Esophagus squamous epithelium (tissue), 5 donors: ENCODE results near the gene SRSF3. TPM values are rescaled to one million over a fixed set of nuclear protein-coding genes. Genes with fewer than 3 reads are reported as not detected.

Experiments used
- DNase-seq: peaks from one replicate; lab custom pipeline; 2025; lab: John Stamatoyannopoulos, UW
- H3K27ac ChIP-seq, 4 donors: fragments of 200-600 bp; sonication (generic); one replicate each; pipeline ENCODE4 v1.5.1; 2016 to 2019; ENCODE audit warnings: mild to moderate bottlenecking in 1 of 4
- H3K27me3 ChIP-seq, 4 donors: fragments of 200-600 bp; sonication (generic); 1 replicate in 3 of 4; 2 replicates in 1 of 4; pipeline versions ENCODE4 v1.5.1 to v1.6.0; 2017 to 2021; ENCODE audit warnings: antibody characterized with exemption in 1 of 4
- H3K36me3 ChIP-seq, 3 donors: fragments of 200-600 bp; sonication (generic); one replicate each; pipeline ENCODE4 v1.5.1; 2016 to 2019
- H3K4me1 ChIP-seq, 3 donors: fragments of 200-600 bp; sonication (generic); one replicate each; pipeline ENCODE4 v1.5.1; 2017 to 2019
- H3K4me3 ChIP-seq, 4 donors: fragments of 200-600 bp; sonication (generic); 1 replicate in 3 of 4; 2 replicates in 1 of 4; pipeline ENCODE4 v1.5.1; 2016 to 2019; ENCODE audit warnings: mild to moderate bottlenecking in 2 of 4, moderate library complexity in 1 of 4
- H3K9me3 ChIP-seq, 3 donors: fragments of 200-600 bp; sonication (generic); one replicate each; pipeline ENCODE4 v1.5.1; 2016 to 2019
- POLR2A ChIP-seq, 4 donors: fragments of 450-650 bp; IDR thresholded peaks; one replicate each; pipeline ENCODE4 v1.6.1; 2017; ENCODE audit warnings: antibody characterized with exemption in 4 of 4, mild to moderate bottlenecking in 4 of 4, moderate library complexity in 3 of 4
- WGBS, 2 donors: methylation state at CpG; one replicate each; pipeline ENCODE4 v1.1.5; 2018; 5-methylcytosine and 5-hydroxymethylcytosine counted together
- intact Hi-C: fragments of 100-400 bp; cut with DNase I; formaldehyde crosslinking; loops from one replicate; pipeline ENCODE4 v1.15.0; 2022
- total RNA-seq, 4 donors: library from RNA; depleted of rRNA; stranded (reverse); fragments of >200 nt; gene quantifications; one replicate each; pipeline ENCODE4 v1.1.0, GENCODE V29; 2016
- TF ChIP-seq, protein P1 (sequence below), 6 experiments: fragments of 450-650 bp in 4 of 6; fragments of 200-600 bp in 2 of 6; sonication (generic) in 2 of 6; IDR thresholded peaks; one replicate each; pipeline ENCODE4 v1.5.1; 2016 to 2019; ENCODE audit warnings: antibody characterized with exemption in 6 of 6, mild to moderate bottlenecking in 4 of 6, moderate library complexity in 4 of 6
- donor health status: DM: yes; HTN: yes; CAD: no.

Gene SRSF3
- total RNA-seq, 4 donors from 2014 or later, result 111 to 213 (median 185) TPM

- Histone ChIP-seq H3K4me1 (peaks cover 13 to 19% (median 19%) of the 10 kb centered on the region in 3 donors), H3K27ac (no peak overlapping the region), H3K4me3 (no peak overlapping the region), H3K27me3 (no peaks in the 10 kb centered on the region), H3K9me3 (no peaks in the 10 kb centered on the region), H3K36me3 (no peaks in the 10 kb centered on the region)
- DNase-seq, result no peak
- intact Hi-C loops, result no loop called here
- TF ChIP-seq, protein P1, sequence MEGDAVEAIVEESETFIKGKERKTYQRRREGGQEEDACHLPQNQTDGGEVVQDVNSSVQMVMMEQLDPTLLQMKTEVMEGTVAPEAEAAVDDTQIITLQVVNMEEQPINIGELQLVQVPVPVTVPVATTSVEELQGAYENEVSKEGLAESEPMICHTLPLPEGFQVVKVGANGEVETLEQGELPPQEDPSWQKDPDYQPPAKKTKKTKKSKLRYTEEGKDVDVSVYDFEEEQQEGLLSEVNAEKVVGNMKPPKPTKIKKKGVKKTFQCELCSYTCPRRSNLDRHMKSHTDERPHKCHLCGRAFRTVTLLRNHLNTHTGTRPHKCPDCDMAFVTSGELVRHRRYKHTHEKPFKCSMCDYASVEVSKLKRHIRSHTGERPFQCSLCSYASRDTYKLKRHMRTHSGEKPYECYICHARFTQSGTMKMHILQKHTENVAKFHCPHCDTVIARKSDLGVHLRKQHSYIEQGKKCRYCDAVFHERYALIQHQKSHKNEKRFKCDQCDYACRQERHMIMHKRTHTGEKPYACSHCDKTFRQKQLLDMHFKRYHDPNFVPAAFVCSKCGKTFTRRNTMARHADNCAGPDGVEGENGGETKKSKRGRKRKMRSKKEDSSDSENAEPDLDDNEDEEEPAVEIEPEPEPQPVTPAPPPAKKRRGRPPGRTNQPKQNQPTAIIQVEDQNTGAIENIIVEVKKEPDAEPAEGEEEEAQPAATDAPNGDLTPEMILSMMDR (IDR thresholded peaks at IDR 0.05), result no peak
- no peak for TF ChIP-seq POLR2A (IDR thresholded peaks at IDR 0.05)
- WGBS, 2 donors, result 91 to 92% methylated on average over 6 to 11 of the region's 11 CpGs
Observed at GRCh38 chr6:36639171-36639808, 45.1 kb downstream of the SRSF3 start.

DNA sequence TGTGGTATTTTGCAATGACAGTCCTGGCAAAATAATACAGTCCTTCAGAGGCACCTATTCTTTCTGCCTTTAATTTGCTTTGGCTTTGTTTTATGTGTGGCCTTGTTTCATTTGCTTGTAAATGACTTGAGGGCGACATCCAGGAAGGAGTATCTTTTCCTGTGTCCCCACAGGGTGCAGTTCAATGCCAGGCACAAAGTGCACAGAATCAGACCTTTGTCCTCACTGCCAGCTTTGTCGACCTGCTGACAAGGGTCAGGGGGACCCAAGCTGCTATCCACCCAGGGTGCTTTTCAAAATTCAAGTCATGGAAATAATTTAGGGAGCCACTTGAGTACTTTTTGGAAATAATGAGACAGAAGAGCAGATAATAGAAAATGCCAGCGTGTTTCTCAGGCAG lies 47.4 kb downstream of the SRSF3 start:
- intact Hi-C loops, result no loop called here
- no peak for TF ChIP-seq POLR2A (IDR thresholded peaks at IDR 0.05)
- TF ChIP-seq, protein P1 (IDR thresholded peaks at IDR 0.05), result no peak
- no peak for DNase-seq
- 73 to 83% methylated on average over 3 of the region's 3 CpGs for WGBS, 2 donors
- no peaks in the 10 kb centered on the region for H3K27me3 ChIP-seq
- no peaks in the 10 kb centered on the region for H3K9me3 ChIP-seq
- H3K4me1 ChIP-seq, result peaks cover 12 to 24% (median 20%) of the 10 kb centered on the region in 3 donors
- H3K27ac ChIP-seq, result no peak overlapping the region
- no peaks in the 10 kb centered on the region for H3K36me3 ChIP-seq
- H3K4me3 ChIP-seq, result no peak overlapping the region

DNA sequence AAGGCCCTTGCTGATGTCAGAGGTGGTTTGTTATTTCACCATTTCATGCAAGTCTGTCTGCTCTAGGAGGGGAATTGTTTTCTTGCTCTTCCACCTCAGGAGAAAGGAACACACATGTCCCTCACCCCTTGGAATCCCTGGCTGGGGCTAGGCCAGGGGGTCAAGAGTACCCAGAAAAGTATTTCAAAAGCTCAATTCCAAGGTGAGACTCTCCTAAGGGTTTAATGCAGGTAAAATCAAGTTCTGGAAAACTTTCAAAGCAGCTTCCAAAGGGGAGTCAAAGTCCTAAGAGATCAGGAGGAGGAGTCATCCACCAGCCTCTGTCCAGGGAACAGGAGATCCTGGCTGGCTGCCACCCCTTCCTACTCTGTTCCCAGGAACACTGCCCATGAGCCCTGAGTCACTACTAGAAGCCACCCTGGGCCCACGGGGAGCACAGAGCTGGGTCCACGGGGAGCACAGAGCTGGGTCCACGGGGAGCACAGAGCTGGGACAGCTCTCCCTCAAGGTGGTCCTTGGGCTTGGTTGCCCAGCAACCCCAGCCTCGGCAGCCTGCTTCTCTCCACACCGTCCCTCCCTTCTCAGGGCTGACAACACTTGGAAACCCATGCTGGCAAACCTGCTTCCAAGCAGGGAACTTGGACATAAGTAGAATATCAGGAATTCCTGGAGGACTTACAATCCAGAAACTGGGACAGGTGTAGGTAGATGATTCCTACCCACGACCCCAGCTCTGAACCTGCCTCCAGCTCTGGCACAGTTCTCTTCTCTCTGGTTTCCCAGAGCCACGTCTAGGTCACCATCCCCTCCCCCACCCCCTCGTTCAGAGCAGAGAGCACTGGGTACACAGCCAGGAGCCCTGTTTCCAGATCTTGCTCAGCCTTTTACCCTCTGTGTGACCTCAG lies 49.0 kb downstream of the SRSF3 start:
- H3K27ac ChIP-seq, result peak overlapping the region in 2 of 4 donors; percentile 23 to 39
- intact Hi-C loops, result no loop called here
- no peak overlapping the region for H3K4me3 ChIP-seq
- no peaks in the 10 kb centered on the region for H3K27me3 ChIP-seq
- peaks cover 12 to 24% (median 20%) of the 10 kb centered on the region in 3 donors for H3K4me1 ChIP-seq
- no peaks in the 10 kb centered on the region for H3K36me3 ChIP-seq
- 28 to 32% methylated on average over 3 to 5 of the region's 8 CpGs for WGBS, 2 donors
- no peak for TF ChIP-seq POLR2A (IDR thresholded peaks at IDR 0.05)
- TF ChIP-seq, protein P1 (IDR thresholded peaks at IDR 0.05), result no peak
- H3K9me3 ChIP-seq, result no peaks in the 10 kb centered on the region
- no peak for DNase-seq

- Histone ChIP-seq H3K4me3 (no peak overlapping the region), H3K27ac (no peak overlapping the region), H3K4me1 (peaks cover 12 to 24% (median 20%) of the 10 kb centered on the region in 3 donors), H3K36me3 (no peaks in the 10 kb centered on the region), H3K27me3 (no peaks in the 10 kb centered on the region), H3K9me3 (no peaks in the 10 kb centered on the region)
- 62 to 76% methylated on average over 1 to 4 of the region's 4 CpGs for WGBS, 2 donors
- TF ChIP-seq POLR2A (IDR thresholded peaks at IDR 0.05), result no peak
- TF ChIP-seq, protein P1 (IDR thresholded peaks at IDR 0.05), result no peak
- intact Hi-C loops, result no loop called here
- DNase-seq, result no peak
Observed at GRCh38 chr6:36643977-36644376, 49.8 kb downstream of the SRSF3 start.

DNA sequence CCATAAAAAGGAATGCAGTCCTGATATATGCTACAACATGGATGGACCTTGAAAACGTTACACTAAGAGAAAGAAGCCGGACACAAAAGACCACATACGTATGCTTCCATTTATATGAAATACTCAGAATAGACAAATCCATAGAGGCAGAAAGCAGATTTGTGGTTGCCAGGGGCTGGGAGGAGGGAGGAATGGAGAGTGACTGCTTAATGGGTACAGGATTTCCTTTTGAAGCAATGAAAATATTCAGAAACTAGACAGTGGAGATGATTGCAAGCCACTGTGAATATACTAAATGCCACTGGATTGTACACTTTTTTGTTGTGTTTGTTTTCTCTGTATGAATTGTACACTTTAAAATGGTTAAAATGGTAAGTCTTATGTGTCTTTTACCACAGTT lies 54.9 kb downstream of the SRSF3 start:
- 83% methylated on average over 3 of the region's 3 CpGs for WGBS, 2 donors
- no peaks in the 10 kb centered on the region for H3K36me3 ChIP-seq
- DNase-seq, result no peak
- H3K4me3 ChIP-seq, result no peak overlapping the region
- H3K9me3 ChIP-seq, result no peaks in the 10 kb centered on the region
- intact Hi-C loops, result no loop called here
- TF ChIP-seq, protein P1 (IDR thresholded peaks at IDR 0.05), result no peak
- H3K27ac ChIP-seq, result no peak overlapping the region
- peaks cover 0 to 5% (median 0%) of the 10 kb centered on the region in 4 donors for H3K27me3 ChIP-seq
- H3K4me1 ChIP-seq, result peaks cover 0 to 31% (median 10%) of the 10 kb centered on the region in 3 donors
